ENCODE measurements around the gene CSTB. TPM values are rescaled to one million over a fixed set of nuclear protein-coding genes. Genes with fewer than 3 reads are reported as not detected.

CSTB gene
- total RNA-seq, 1 experiment from 2014 or later, result 40.7 TPM

- H4K8ac ChIP-seq (replicated peaks; ENCODE audit: insufficient read length, low read depth, low read length), result no peak overlapping the region
- Mint-ChIP-seq H3K27ac (no peak overlapping the region), H3K27me3 (ENCODE audit: low read depth) (no peaks in the 10 kb centered on the region), H3K9me3 (no peaks in the 10 kb centered on the region), H3K36me3 (ENCODE audit: insufficient read depth in 1 of 3, low read depth in 3 of 3) (peaks cover 30 to 68% (median 40%) of the 10 kb centered on the region in 3 experiments), H3K4me3 (no peak overlapping the region), H3K4me1 (no peaks in the 10 kb centered on the region)
- H3K9ac ChIP-seq (ENCODE audit: extremely low read depth, insufficient read length, low read length), result no peak overlapping the region
- H3K27me3 ChIP-seq (ENCODE audit: insufficient read depth, low read length), result no peaks in the 10 kb centered on the region
- H2AK5ac ChIP-seq (ENCODE audit: insufficient read length, low read length), result no peak overlapping the region
- no peak overlapping the region for H3K27ac ChIP-seq (ENCODE audit: insufficient read length, low read depth, low read length)
- H4K91ac ChIP-seq (ENCODE audit: insufficient read length, low read depth, low read length), result no peak overlapping the region
- no peaks in the 10 kb centered on the region for H3K23me2 ChIP-seq (ENCODE audit: insufficient read length, low read depth, low read length, poor library complexity, severe bottlenecking)
- no peak overlapping the region for H3K23ac ChIP-seq (ENCODE audit: insufficient read length, low read depth, low read length)
- no CpG with 5 or more reads among the region's 28 CpGs for WGBS (ENCODE audit: extremely low coverage, insufficient read length, low lambda C conversion rate)
- no peaks in the 10 kb centered on the region for H3K9me3 ChIP-seq (ENCODE audit: control insufficient read depth, low read depth, low read length)
- H2BK5ac ChIP-seq (ENCODE audit: insufficient read length, low read length), result no peak overlapping the region
- H3K4me1 ChIP-seq (ENCODE audit: insufficient read depth, low read length), result no peaks in the 10 kb centered on the region
- no peak overlapping the region for H3K14ac ChIP-seq (ENCODE audit: insufficient read depth, low read length)
- H3K4ac ChIP-seq (ENCODE audit: low read depth, low read length), result no peak overlapping the region
- H2AFZ ChIP-seq (ENCODE audit: low read length), result no peak overlapping the region
- no peak overlapping the region for H3T11ph ChIP-seq (ENCODE audit: low read length)
- H3K79me2 ChIP-seq (ENCODE audit: insufficient read depth, low read length), result no peaks in the 10 kb centered on the region
- no peak for TF ChIP-seq CTCF (conservative IDR thresholded peaks at IDR 0.05)
- no peak overlapping the region for H2BK20ac ChIP-seq (ENCODE audit: low read depth, low read length, poor library complexity, severe bottlenecking)
- no peak overlapping the region for H4K5ac ChIP-seq (ENCODE audit: insufficient read length, low read depth, low read length)
- H3K79me1 ChIP-seq (ENCODE audit: insufficient read depth, low read depth, low read length, poor library complexity, severe bottlenecking), result no peaks in the 10 kb centered on the region
- no peak overlapping the region for H3K4me2 ChIP-seq (ENCODE audit: insufficient read depth, insufficient read length, low read length)
- H3K18ac ChIP-seq (ENCODE audit: insufficient read length, low read depth, low read length), result no peak overlapping the region
- H3K56ac ChIP-seq (ENCODE audit: insufficient read length, low read depth, low read length), result no peak overlapping the region
- DNase-seq, result no peak
- H2BK15ac ChIP-seq (ENCODE audit: low read depth, low read length), result no peak overlapping the region
- H2BK12ac ChIP-seq (ENCODE audit: insufficient read length, low read depth, low read length), result no peak overlapping the region
- no peak overlapping the region for H2BK120ac ChIP-seq (ENCODE audit: low read depth, low read length, poor library complexity, severe bottlenecking)
- H4K20me1 ChIP-seq (ENCODE audit: control insufficient read depth, insufficient read depth, insufficient read length), result no peaks in the 10 kb centered on the region
Measured at GRCh38 chr21:43752758-43753438, 23.2 kb downstream of the CSTB start.
